HepG2 (cell line): ENCODE data around the gene YPEL4. TPM values are rescaled to one million over a fixed set of nuclear protein-coding genes. Genes with fewer than 3 reads are reported as not detected.

Experiments used
- ATAC-seq: fragments of 200-7000 bp; cut with Tn5 transposase; 3 replicates; pipeline ENCODE4 v1.9.1; 2020; ENCODE audit warnings: mild to moderate bottlenecking, moderate library complexity
- BruUV-seq: library from RNA; stranded (reverse); fragments of 400-500 nt; replicated peaks from 2 replicates; lab custom pipeline; 2021; lab: Mats Ljungman, UMichigan
- CTCF ChIA-PET: fragments of 300-600 bp; formaldehyde crosslinking; extraction: SDS; loops from one replicate; lab custom pipeline; 2021; ENCODE audit warnings: low total read pairs, inconsistent platforms, low intra/inter-chr PET ratio; lab: Yijun Ruan, JAX
- POLR2A ChIA-PET: fragments of 350-600 bp; sonication (Branson Sonifier 250); formaldehyde crosslinking; loops from one replicate; lab custom pipeline; 2020; ENCODE audit warnings: antibody characterized with exemption, inconsistent platforms; lab: Yijun Ruan, JAX
- DNase-seq: peaks from one replicate; pipeline ENCODE4 v3.0.0-alpha.2; 2015; ENCODE audit warnings: low spot score
- FAIRE-seq: peaks from 3 replicates; lab custom pipeline; 2011; peaks lifted over from hg19 to GRCh38; lab: Jason Lieb, UNC
- H2AFZ ChIP-seq: one replicate; pipeline ENCODE4 v1.6.1; 2011; ENCODE audit warnings: low read length, inconsistent platforms
- H3K27ac ChIP-seq: fragments of 300-600 bp; 3 replicates; pipeline ENCODE4 v1.8.0; 2011; ENCODE audit warnings: mixed run types, mild to moderate bottlenecking, mixed read lengths, low read length, inconsistent platforms; ENCODE audit not compliant: insufficient read depth; ENCODE audit errors: extremely low read length
- H3K27me3 ChIP-seq, 2 experiments: fragments of 200-600 bp in 1 of 2; 2 replicates in 1 of 2; 3 replicates in 1 of 2; pipeline versions ENCODE4 v1.6.0 to v1.8.0; 2011; ENCODE audit warnings: low read length in 2 of 2, mild to moderate bottlenecking in 2 of 2, moderate library complexity in 2 of 2, inconsistent platforms in 1 of 2; ENCODE audit not compliant: insufficient read depth in 2 of 2, control insufficient read depth in 1 of 2
- H3K36me3 ChIP-seq, 2 experiments: fragments of 200-600 bp in 1 of 2; replicated peaks in 1 of 2; 2 replicates in 1 of 2; 3 replicates in 1 of 2; pipeline versions ENCODE4 v1.5.1 to v1.8.0; 2011; ENCODE audit warnings: low read length in 2 of 2, inconsistent platforms in 1 of 2; ENCODE audit not compliant: insufficient read depth in 2 of 2, control insufficient read depth in 1 of 2
- H3K4me1 ChIP-seq: 2 replicates; pipeline ENCODE4 v1.5.1; 2012; ENCODE audit warnings: low read length, inconsistent platforms; ENCODE audit not compliant: insufficient read depth
- H3K4me2 ChIP-seq: 2 replicates; pipeline ENCODE4 v1.6.0; 2011; ENCODE audit warnings: low read depth, low read length, inconsistent platforms
- H3K4me3 ChIP-seq, 3 experiments: fragments of 200-600 bp in 1 of 3; sonication (generic), shearing (Covaris generic) in 1 of 3; replicated peaks in 1 of 3; 2 replicates each; pipeline ENCODE4 v1.5.1; 2011 to 2016; ENCODE audit warnings: low read length in 3 of 3, inconsistent platforms in 2 of 3, low read depth in 2 of 3, mild to moderate bottlenecking in 2 of 3, control low read depth in 1 of 3, mixed read lengths in 1 of 3; ENCODE audit not compliant: insufficient read depth in 1 of 3
- H3K79me2 ChIP-seq: one replicate; pipeline ENCODE4 v1.6.1; 2011; ENCODE audit warnings: low read length, inconsistent platforms; ENCODE audit not compliant: insufficient read depth
- H3K9ac ChIP-seq: 2 replicates; pipeline ENCODE4 v1.6.0; 2011; ENCODE audit warnings: mild to moderate bottlenecking, low read depth, low read length, inconsistent platforms; ENCODE audit not compliant: insufficient read depth
- H3K9me3 ChIP-seq: 2 replicates; pipeline ENCODE4 v1.5.1; 2012; ENCODE audit warnings: mild to moderate bottlenecking, low read length
- H4K20me1 ChIP-seq: 2 replicates; pipeline ENCODE4 v1.6.0; 2011; ENCODE audit warnings: inconsistent platforms, mild to moderate bottlenecking, low read length, moderate library complexity; ENCODE audit not compliant: insufficient read depth
- ATF7-NPFF ChIP-seq: sonication (generic); formaldehyde crosslinking; IDR thresholded peaks from 2 replicates; pipeline ENCODE4 v1.8.1; 2023; ENCODE audit warnings: mild to moderate bottlenecking, low read depth, missing genetic modification reagents, moderate library complexity
- CSRNP1 ChIP-seq: sonication (generic); formaldehyde crosslinking; IDR thresholded peaks from 2 replicates; pipeline ENCODE4 v1.8.1; 2023; ENCODE audit warnings: mild to moderate bottlenecking, missing genetic modification reagents
- GPBP1L1 ChIP-seq: sonication (generic); formaldehyde crosslinking; IDR thresholded peaks from 2 replicates; pipeline ENCODE4 v1.5.0; 2020; ENCODE audit warnings: mild to moderate bottlenecking, missing genetic modification reagents
- MEIS1 ChIP-seq: sonication (generic); formaldehyde crosslinking; IDR thresholded peaks from 2 replicates; pipeline ENCODE4 v1.9.0; 2021; ENCODE audit warnings: mild to moderate bottlenecking, missing genetic modification reagents, moderate library complexity, borderline replicate concordance
- MXD3 ChIP-seq: IDR thresholded peaks from 2 replicates; pipeline ENCODE4 v1.6.1; 2016; ENCODE audit warnings: mild to moderate bottlenecking, missing biosample characterization, missing genetic modification reagents
- MYPOP ChIP-seq: sonication (generic); formaldehyde crosslinking; IDR thresholded peaks from 2 replicates; pipeline ENCODE4 v1.8.1; 2023; ENCODE audit warnings: mild to moderate bottlenecking, moderate library complexity, missing genetic modification reagents
- NCOA2 ChIP-seq: sonication (generic); formaldehyde crosslinking; IDR thresholded peaks from 2 replicates; pipeline ENCODE4 v1.8.0; 2022; ENCODE audit warnings: inconsistent platforms
- SMAD1 ChIP-seq: sonication (generic); formaldehyde crosslinking; IDR thresholded peaks from 2 replicates; pipeline ENCODE4 v1.4.0; 2020; ENCODE audit warnings: missing genetic modification reagents, low read depth, mild to moderate bottlenecking, borderline replicate concordance
- SRY ChIP-seq: sonication (generic); formaldehyde crosslinking; IDR thresholded peaks from 2 replicates; pipeline ENCODE4 v1.8.0; 2022; ENCODE audit warnings: mild to moderate bottlenecking, missing genetic modification reagents
- TBX2 ChIP-seq: sonication (generic); formaldehyde crosslinking; IDR thresholded peaks from 2 replicates; pipeline ENCODE4 v1.5.0; 2020; ENCODE audit warnings: missing genetic modification reagents, mild to moderate bottlenecking, borderline replicate concordance
- TFE3 ChIP-seq: IDR thresholded peaks from 2 replicates; pipeline ENCODE4 v1.6.1; 2016
- THRA ChIP-seq: sonication (generic); formaldehyde crosslinking; IDR thresholded peaks from 2 replicates; pipeline ENCODE4 v1.4.0; 2020; ENCODE audit warnings: missing genetic modification reagents, borderline replicate concordance
- ZNF557 ChIP-seq: sonication (generic); formaldehyde crosslinking; IDR thresholded peaks from 2 replicates; pipeline ENCODE4 v1.4.0; 2020; ENCODE audit warnings: missing genetic modification reagents
- ZNF605 ChIP-seq: sonication (generic); formaldehyde crosslinking; IDR thresholded peaks from 2 replicates; pipeline ENCODE4 v1.8.0; 2022; ENCODE audit warnings: mild to moderate bottlenecking, missing genetic modification reagents
- ZNF776 ChIP-seq: sonication (generic); formaldehyde crosslinking; IDR thresholded peaks from 2 replicates; pipeline ENCODE4 v1.4.0; 2020; ENCODE audit warnings: mild to moderate bottlenecking, missing genetic modification reagents
- ZNF883 ChIP-seq: sonication (generic); formaldehyde crosslinking; IDR thresholded peaks from 2 replicates; pipeline ENCODE4 v1.5.1; 2020; ENCODE audit warnings: mild to moderate bottlenecking, missing genetic modification reagents; ENCODE audit errors: not compliant biosample characterization
- ZSCAN21 ChIP-seq: sonication (generic); formaldehyde crosslinking; IDR thresholded peaks from 2 replicates; pipeline ENCODE4 v1.8.0; 2022; ENCODE audit warnings: mild to moderate bottlenecking, missing genetic modification reagents, moderate library complexity, borderline replicate concordance
- WGBS: methylation state at CpG from one replicate; pipeline ENCODE4 v1.1.6; 2017; ENCODE audit warnings: low lambda C conversion rate; 5-methylcytosine and 5-hydroxymethylcytosine counted together
- in situ Hi-C: cut with HindIII; loops from 2 replicates; pipeline ENCODE4 v1.10.0; 2017; ENCODE audit warnings: low pct_unique_long_range_greater_than_20kb; ENCODE audit not compliant: extremely low pct_ligation_motif_present
- intact Hi-C: fragments of 100-400 bp; cut with micrococcal nuclease; formaldehyde crosslinking; loops from one replicate; pipeline ENCODE4 v1.10.0; 2022; ENCODE audit not compliant: unreplicated experiment
- polyA plus RNA-seq, 8 experiments: library from polyadenylated mRNA; depleted of rRNA in 3 of 8; stranded (reverse) in 7 of 8; unstranded in 1 of 8; fragments of >200 nt; fragmentation: Illumina TruSeq in 4 of 8; extraction: Trizol in 4 of 8; gene quantifications; 2 replicates each; pipeline versions ENCODE4 v1.2.1 to v1.2.3, GENCODE V29; 2011 to 2016; ENCODE audit warnings: low read depth in 4 of 8, missing spikeins in 1 of 8, mixed read lengths in 1 of 8; ENCODE audit not compliant: insufficient read depth in 1 of 8
- total RNA-seq, 5 experiments: library from RNA; depleted of rRNA; stranded (reverse); fragments of >200 nt; fragmentation: Illumina TruSeq; extraction: Trizol; gene quantifications; 2 replicates each; pipeline ENCODE4 v1.2.3, GENCODE V29; 2016; ENCODE audit warnings: low read depth in 1 of 5

Gene YPEL4
- total and polyA plus RNA-seq, 2 of the 13 experiments (the other 11 are each of a cell fraction or from before 2014, with no cell fraction given) = 0.04 TPM; not detected in 1

- H4K20me1 ChIP-seq = no peaks in the 10 kb centered on the region
- H3K79me2 ChIP-seq = peaks cover under 1% of the 10 kb centered on the region
- BruUV-seq = no TSS peak
- DNase-seq = no peak
- intact Hi-C loops (no loop called here), in situ Hi-C loops (loop anchor here (25.0 kb wide), 2 partner anchors 635 to 860 kb away; partner anchors contain the start of gene OR5B21)
- H3K27ac ChIP-seq = no peak overlapping the region
- no peak for ATAC-seq
- H3K36me3 ChIP-seq = no peaks in the 10 kb centered on the region
- H3K27me3 ChIP-seq = peaks cover 4 to 23% of the 10 kb centered on the region in 2 experiments
- no peak overlapping the region for H3K4me3 ChIP-seq
- H3K4me2 ChIP-seq = peak overlapping the region; percentile 34
- CTCF ChIA-PET = no interaction called here
- FAIRE-seq = no peak
- H3K9me3 ChIP-seq = no peaks in the 10 kb centered on the region
- 71% methylated on average over 3 of the region's 3 CpGs for WGBS
- POLR2A ChIA-PET = interaction anchor here (1.6 kb wide), 1 partner anchor 12 kb away, joined by 3 read pairs; no protein-coding TSS in a partner anchor
- peak overlapping the region; percentile 54 for H2AFZ ChIP-seq
- peaks cover 15% of the 10 kb centered on the region for H3K4me1 ChIP-seq
- H3K9ac ChIP-seq = no peak overlapping the region
- no peak for TF ChIP-seq NCOA2 (CRISPR knock-in tag)
- TF ChIP-seq ATF7-NPFF (CRISPR knock-in tag) = no peak
- no peak for TF ChIP-seq THRA (CRISPR knock-in tag)
- TF ChIP-seq ZNF776 (CRISPR knock-in tag) = no peak
- TF ChIP-seq ZNF605 (CRISPR knock-in tag) = no peak
- no peak for TF ChIP-seq CSRNP1 (CRISPR knock-in tag)
- TF ChIP-seq GPBP1L1 (CRISPR knock-in tag) = no peak
- no peak for TF ChIP-seq ZNF883 (CRISPR knock-in tag)
- no peak for TF ChIP-seq ZNF557 (CRISPR knock-in tag)
- no peak for TF ChIP-seq TFE3 (CRISPR knock-in tag)
- TF ChIP-seq TBX2 (CRISPR knock-in tag) = no peak
- TF ChIP-seq MYPOP (CRISPR knock-in tag) = no peak
- TF ChIP-seq MXD3 (CRISPR knock-in tag) = no peak
- no peak for TF ChIP-seq SRY (CRISPR knock-in tag)
- no peak for TF ChIP-seq ZSCAN21 (CRISPR knock-in tag)
- TF ChIP-seq SMAD1 (CRISPR knock-in tag) = no peak
- no peak for TF ChIP-seq MEIS1
These were observed 3.0 kb upstream of the YPEL4 start for GRCh38 chr11:57652662-57653061.
